Neural progenitor cell (in vitro differentiated cells): ENCODE data around the gene MCRIP2.

Source experiments
- CTCF ChIP-seq: fragments of 200-600 bp; sonication (generic); IDR thresholded peaks from 2 replicates; pipeline ENCODE4 v1.5.1; 2017; ENCODE audit warnings: antibody characterized with exemption, mild to moderate bottlenecking
- EZH2 ChIP-seq: fragments of 200-600 bp; sonication (generic); IDR thresholded peaks from 2 replicates; pipeline ENCODE4 v1.6.1; 2017; ENCODE audit warnings: antibody characterized with exemption, mild to moderate bottlenecking, moderate library complexity

DNA sequence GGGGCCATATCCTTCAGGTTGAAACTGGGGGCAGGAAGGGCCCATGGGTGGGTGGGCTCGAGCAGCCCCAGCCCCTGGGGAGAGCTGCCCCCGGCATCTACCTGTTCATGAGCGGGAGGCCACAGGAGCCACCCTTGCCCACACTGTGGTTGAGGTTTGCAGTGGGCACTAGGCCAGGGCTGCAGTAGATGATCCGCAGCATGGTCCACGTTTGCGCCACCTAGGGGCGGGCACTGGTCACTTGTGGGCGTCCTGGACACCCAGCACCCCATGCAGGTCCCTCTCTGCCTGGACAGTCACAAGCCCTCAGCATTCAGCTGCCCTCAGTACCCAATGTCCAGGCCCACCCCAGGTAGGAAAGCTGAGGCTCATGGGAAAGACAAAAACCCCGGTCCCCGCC is 44.3 kb downstream of the MCRIP2 start:
- peak; percentile 59 for TF ChIP-seq CTCF
- no peak for TF ChIP-seq EZH2
